Uterus (tissue), 4 donors: ENCODE measurements around the gene SPATA3. TPM values are rescaled to one million over a fixed set of nuclear protein-coding genes. Genes with fewer than 3 reads are reported as not detected.

ENCODE experiments used
- DNase-seq, 2 donors: peaks; one replicate each; pipeline ENCODE4 v3.0.0-alpha.2; 2019 to 2020
- H3K27ac ChIP-seq, 2 donors: fragments of 200-600 bp; sonication (generic); 1 replicate in 1 of 2; 2 replicates in 1 of 2; pipeline ENCODE4 v1.5.1; 2016 to 2018
- H3K27me3 ChIP-seq, 2 donors: fragments of 200-600 bp; sonication (generic); one replicate each; pipeline ENCODE4 v1.5.1; 2018 to 2019; ENCODE audit warnings: control low read depth in 1 of 2
- H3K36me3 ChIP-seq, 2 donors: fragments of 200-600 bp; sonication (generic); one replicate each; pipeline ENCODE4 v1.5.1; 2019; ENCODE audit warnings: control low read depth in 1 of 2
- H3K4me1 ChIP-seq, 2 donors: fragments of 200-600 bp; sonication (generic); one replicate each; pipeline ENCODE4 v1.5.1; 2018 to 2019; ENCODE audit warnings: control low read depth in 1 of 2
- H3K4me3 ChIP-seq, 2 donors: fragments of 200-600 bp; sonication (generic); 1 replicate in 1 of 2; 2 replicates in 1 of 2; pipeline ENCODE4 v1.5.1; 2018 to 2019; ENCODE audit warnings: mild to moderate bottlenecking in 1 of 2
- H3K9me3 ChIP-seq, 2 donors: fragments of 200-600 bp; sonication (generic); one replicate each; pipeline ENCODE4 v1.5.1; 2019; ENCODE audit warnings: control low read depth in 1 of 2
- CTCF ChIP-seq, 4 experiments: fragments of 200-600 bp in 2 of 4; fragments of 450-650 bp in 2 of 4; sonication (generic) in 2 of 4; IDR thresholded peaks; one replicate each; pipeline ENCODE4 v1.5.1; 2016 to 2019; ENCODE audit warnings: antibody characterized with exemption in 4 of 4, mild to moderate bottlenecking in 2 of 4, moderate library complexity in 1 of 4
- POLR2A ChIP-seq, 2 donors: fragments of 450-650 bp; IDR thresholded peaks; one replicate each; pipeline ENCODE4 v1.6.1; 2016; ENCODE audit warnings: antibody characterized with exemption in 2 of 2, mild to moderate bottlenecking in 1 of 2, moderate library complexity in 1 of 2
- intact Hi-C: fragments of 100-400 bp; cut with DNase I; formaldehyde crosslinking; loops from one replicate; pipeline ENCODE4 v1.15.1; 2023; ENCODE audit warnings: low total_unique reads
- total RNA-seq, 4 donors: library from RNA; depleted of rRNA in 3 of 4; stranded (reverse); fragments of >200 nt in 3 of 4; gene quantifications; one replicate each; pipeline versions ENCODE4 v1.1.0 to v1.2.4, GENCODE V29; 2014 to 2023
- donor health status: DM: yes; HTN: yes; CAD: no.

The SPATA3 gene
- total RNA-seq, 4 donors from 2014 or later = not detected

GRCh38 chr2:231013820-231014219 is 17.9 kb downstream of the SPATA3 start:
- intact Hi-C loops = no loop called here
- TF ChIP-seq CTCF (IDR thresholded peaks at IDR 0.05) = no peak
- TF ChIP-seq POLR2A (IDR thresholded peaks at IDR 0.05) = no peak
- H3K9me3 ChIP-seq = no peaks in the 10 kb centered on the region
- no peaks in the 10 kb centered on the region for H3K36me3 ChIP-seq
- H3K4me3 ChIP-seq = no peak overlapping the region
- H3K27me3 ChIP-seq = no peaks in the 10 kb centered on the region
- H3K27ac ChIP-seq = no peak overlapping the region
- H3K4me1 ChIP-seq = no peaks in the 10 kb centered on the region
- DNase-seq = no peak

DNA sequence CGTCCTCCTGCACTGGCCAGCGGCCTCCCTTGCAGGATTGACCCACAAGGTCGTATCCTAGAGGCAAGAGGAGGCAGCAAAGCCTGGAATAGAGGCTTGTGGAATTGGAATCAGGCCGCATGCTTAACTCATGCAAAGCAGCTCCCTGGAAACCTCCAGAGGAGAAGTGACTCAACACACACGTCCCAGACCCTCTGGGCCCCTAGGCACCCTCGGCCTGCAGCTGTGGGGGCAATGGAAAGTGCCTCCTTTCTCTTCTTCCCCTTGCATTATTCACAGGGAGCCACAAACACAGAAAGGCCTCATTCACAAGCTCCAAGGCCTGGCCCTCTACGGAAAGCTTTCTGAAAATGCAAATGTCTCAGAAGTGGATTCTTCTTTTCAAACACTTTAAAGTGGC is 19.6 kb downstream of the SPATA3 start:
- Histone ChIP-seq H3K9me3 (no peaks in the 10 kb centered on the region), H3K4me3 (no peak overlapping the region), H3K27me3 (no peaks in the 10 kb centered on the region), H3K36me3 (no peaks in the 10 kb centered on the region), H3K4me1 (no peaks in the 10 kb centered on the region), H3K27ac (no peak overlapping the region)
- intact Hi-C loops = no loop called here
- DNase-seq = no peak
- TF ChIP-seq CTCF (IDR thresholded peaks at IDR 0.05) (no peak), POLR2A (IDR thresholded peaks at IDR 0.05) (no peak)

GRCh38 chr2:231015926-231016325 is 20.0 kb downstream of the SPATA3 start:
- no peaks in the 10 kb centered on the region for H3K36me3 ChIP-seq

DNA sequence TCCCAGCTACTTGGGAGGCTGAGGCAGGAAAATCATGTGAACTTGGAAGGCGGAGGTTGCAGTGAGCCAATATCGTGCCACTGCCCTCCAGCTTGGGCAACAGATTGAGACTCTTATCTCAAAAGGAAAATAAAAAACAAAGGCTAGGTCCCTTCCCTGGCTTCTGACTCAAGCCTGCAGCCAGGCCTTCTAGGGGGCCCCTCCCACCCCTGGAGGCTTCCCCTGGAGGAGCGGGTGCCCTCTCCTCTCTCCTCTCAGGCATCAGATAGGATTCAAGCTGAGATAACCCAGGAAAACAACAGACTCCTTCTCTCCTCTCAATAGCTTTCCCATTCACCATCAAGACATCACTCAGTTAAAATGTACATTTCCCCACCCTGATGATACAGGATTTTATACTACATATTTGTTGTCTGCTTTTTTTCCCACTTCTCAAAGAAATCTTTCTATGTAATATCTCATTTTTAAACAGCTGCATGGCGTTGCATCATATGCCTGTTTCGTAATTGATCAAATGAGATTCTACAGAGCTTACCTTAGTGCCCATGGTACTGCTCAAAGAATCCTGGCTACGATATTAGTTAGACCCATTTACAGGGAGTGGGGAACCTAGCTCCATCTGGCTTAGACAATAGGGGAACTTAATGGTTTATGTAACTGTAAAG is 20.8 kb downstream of the SPATA3 start:
- H3K27me3 ChIP-seq = no peaks in the 10 kb centered on the region
- H3K4me3 ChIP-seq = no peak overlapping the region
- H3K9me3 ChIP-seq = no peaks in the 10 kb centered on the region
- TF ChIP-seq POLR2A (IDR thresholded peaks at IDR 0.05) (no peak), CTCF (IDR thresholded peaks at IDR 0.05) (no peak)
- no peaks in the 10 kb centered on the region for H3K36me3 ChIP-seq
- H3K4me1 ChIP-seq = no peaks in the 10 kb centered on the region
- no peak for DNase-seq
- no peak overlapping the region for H3K27ac ChIP-seq
- intact Hi-C loops = no loop called here

More at GRCh38 chr2:231015926-231016325, 20.0 kb downstream of the SPATA3 start:
- intact Hi-C loops = no loop called here
- Histone ChIP-seq H3K4me3 (no peak overlapping the region), H3K4me1 (no peaks in the 10 kb centered on the region), H3K27ac (no peak overlapping the region), H3K9me3 (no peaks in the 10 kb centered on the region), H3K27me3 (no peaks in the 10 kb centered on the region)
- DNase-seq = no peak
- TF ChIP-seq CTCF (IDR thresholded peaks at IDR 0.05) (no peak), POLR2A (IDR thresholded peaks at IDR 0.05) (no peak)

DNA sequence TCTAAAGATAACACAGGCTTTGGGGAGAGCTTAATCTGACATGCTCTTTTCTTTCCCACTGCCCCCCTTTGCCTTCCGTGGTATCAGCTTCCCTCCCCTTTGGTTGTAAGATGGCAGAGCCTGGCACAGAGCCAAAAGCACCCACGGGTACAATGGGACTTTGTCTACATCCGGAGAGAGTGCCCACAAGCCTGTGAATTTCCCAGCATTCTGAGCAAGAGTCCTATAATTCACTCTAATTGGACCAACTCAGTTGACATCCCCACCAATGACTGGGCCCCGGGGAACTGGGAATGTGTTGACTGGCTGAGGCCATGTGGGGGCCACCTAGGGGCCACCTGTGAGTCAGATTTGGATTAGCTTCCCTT is 21.3 kb downstream of the SPATA3 start:
- TF ChIP-seq CTCF (IDR thresholded peaks at IDR 0.05) (no peak), POLR2A (IDR thresholded peaks at IDR 0.05) (no peak)
- DNase-seq = no peak
- intact Hi-C loops = no loop called here

More for the DNA sequence above, 21.3 kb downstream of the SPATA3 start:
- Histone ChIP-seq H3K36me3 (no peaks in the 10 kb centered on the region), H3K9me3 (no peaks in the 10 kb centered on the region), H3K4me1 (no peaks in the 10 kb centered on the region), H3K27me3 (no peaks in the 10 kb centered on the region), H3K4me3 (no peak overlapping the region), H3K27ac (no peak overlapping the region)
